ENCODE data around the gene FAM200C.

- TF ChIP-seq CTCF (IDR thresholded peaks at IDR 0.05), result no peak
- no peak for TF ChIP-seq POLR2A (IDR thresholded peaks at IDR 0.05)
Measured at GRCh38 chr5:160363660-160364395, 36.0 kb downstream of the FAM200C start.

All from heart left ventricle (tissue), 13 donors.